ENCODE data around the gene GORASP2.
"Not testable (repeated sequence)": the region's sequence is repeated elsewhere in the genome, so short reads cannot be mapped to it uniquely, and the experiment has no call there.

The GORASP2 gene

GRCh38 chr2:170928824-170929685 lies at the start of gene GORASP2:
Gene GORASP2, plus strand, starts transcription at chr2:170929253. Its CDS starts 88 bp downstream, at chr2:170929341.
- peak; percentile 100 for DNase-seq (ENCODE audit: low read depth, low spot score)

GRCh38 chr2:170881840-170882239 lies 47.2 kb upstream of the GORASP2 start:
- no peak for DNase-seq (ENCODE audit: low read depth, low spot score)

GRCh38 chr2:170882758-170883157 lies 46.3 kb upstream of the GORASP2 start:
- DNase-seq (ENCODE audit: low read depth, low spot score): no peak

GRCh38 chr2:170883683-170884082 lies 45.4 kb upstream of the GORASP2 start:
- peak; percentile 32 for DNase-seq (ENCODE audit: low read depth, low spot score)

- peak; percentile 27 for DNase-seq (ENCODE audit: low read depth, low spot score)
Measured at GRCh38 chr2:170885130-170885791, 43.8 kb upstream of the GORASP2 start.

GRCh38 chr2:170886386-170886785 lies 42.7 kb upstream of the GORASP2 start:
- peak; percentile 91 for DNase-seq (ENCODE audit: low read depth, low spot score)

- DNase-seq (ENCODE audit: low read depth, low spot score): no peak
Measured at GRCh38 chr2:170887496-170887895, 41.6 kb upstream of the GORASP2 start.

GRCh38 chr2:170887896-170888295 lies 41.2 kb upstream of the GORASP2 start:
- peak; percentile 23 for DNase-seq (ENCODE audit: low read depth, low spot score)

- no peak for DNase-seq (ENCODE audit: low read depth, low spot score)
Measured at GRCh38 chr2:170891893-170892292, 37.2 kb upstream of the GORASP2 start.

- DNase-seq (ENCODE audit: low read depth, low spot score): no peak
Measured at GRCh38 chr2:170892391-170892951, 36.6 kb upstream of the GORASP2 start.

- peak; percentile 67 for DNase-seq (ENCODE audit: low read depth, low spot score)
Measured at GRCh38 chr2:170895023-170895757, 33.9 kb upstream of the GORASP2 start.

- DNase-seq (ENCODE audit: low read depth, low spot score): no peak
Measured at GRCh38 chr2:170896622-170897021, 32.4 kb upstream of the GORASP2 start.

- no peak for DNase-seq (ENCODE audit: low read depth, low spot score)
Measured at GRCh38 chr2:170897108-170897507, 31.9 kb upstream of the GORASP2 start.

- DNase-seq (ENCODE audit: low read depth, low spot score): no peak
Measured at GRCh38 chr2:170905864-170906263, 23.2 kb upstream of the GORASP2 start.

- DNase-seq (ENCODE audit: low read depth, low spot score): no peak
Measured at GRCh38 chr2:170911314-170911889, 17.7 kb upstream of the GORASP2 start.

- not testable (repeated sequence) for DNase-seq (ENCODE audit: low read depth, low spot score)
Measured at GRCh38 chr2:170914994-170915666, 13.9 kb upstream of the GORASP2 start.

- no peak for DNase-seq (ENCODE audit: low read depth, low spot score)
Measured at GRCh38 chr2:170917219-170917913, 11.7 kb upstream of the GORASP2 start.

- DNase-seq (ENCODE audit: low read depth, low spot score): no peak
Measured at GRCh38 chr2:170917957-170918356, 11.1 kb upstream of the GORASP2 start.

GRCh38 chr2:170921873-170922272 lies 7.2 kb upstream of the GORASP2 start:
- DNase-seq (ENCODE audit: low read depth, low spot score): not testable (repeated sequence)
